Breast epithelium (tissue), 3 donors: ENCODE data around the gene PCDHA11.
"Not testable (repeated sequence)": the region's sequence is repeated elsewhere in the genome, so short reads cannot be mapped to it uniquely, and the experiment has no call there.

Experiments
- POLR2A ChIP-seq: fragments of 450-650 bp; IDR thresholded peaks from one replicate; pipeline ENCODE4 v1.6.1; 2016; ENCODE audit warnings: antibody characterized with exemption, mild to moderate bottlenecking, moderate library complexity
- POLR2AphosphoS5 ChIP-seq, 3 donors: sonication (generic); formaldehyde crosslinking; IDR thresholded peaks; one replicate each; pipeline ENCODE4 v1.6.1; 2017; ENCODE audit warnings: antibody characterized with exemption in 3 of 3
- TF ChIP-seq, protein P1 (sequence below), 3 donors: fragments of 450-650 bp; IDR thresholded peaks; one replicate each; pipeline ENCODE4 v1.5.1; 2016 to 2017; ENCODE audit warnings: antibody characterized with exemption in 3 of 3, mild to moderate bottlenecking in 3 of 3, moderate library complexity in 3 of 3

- TF ChIP-seq, protein P1, sequence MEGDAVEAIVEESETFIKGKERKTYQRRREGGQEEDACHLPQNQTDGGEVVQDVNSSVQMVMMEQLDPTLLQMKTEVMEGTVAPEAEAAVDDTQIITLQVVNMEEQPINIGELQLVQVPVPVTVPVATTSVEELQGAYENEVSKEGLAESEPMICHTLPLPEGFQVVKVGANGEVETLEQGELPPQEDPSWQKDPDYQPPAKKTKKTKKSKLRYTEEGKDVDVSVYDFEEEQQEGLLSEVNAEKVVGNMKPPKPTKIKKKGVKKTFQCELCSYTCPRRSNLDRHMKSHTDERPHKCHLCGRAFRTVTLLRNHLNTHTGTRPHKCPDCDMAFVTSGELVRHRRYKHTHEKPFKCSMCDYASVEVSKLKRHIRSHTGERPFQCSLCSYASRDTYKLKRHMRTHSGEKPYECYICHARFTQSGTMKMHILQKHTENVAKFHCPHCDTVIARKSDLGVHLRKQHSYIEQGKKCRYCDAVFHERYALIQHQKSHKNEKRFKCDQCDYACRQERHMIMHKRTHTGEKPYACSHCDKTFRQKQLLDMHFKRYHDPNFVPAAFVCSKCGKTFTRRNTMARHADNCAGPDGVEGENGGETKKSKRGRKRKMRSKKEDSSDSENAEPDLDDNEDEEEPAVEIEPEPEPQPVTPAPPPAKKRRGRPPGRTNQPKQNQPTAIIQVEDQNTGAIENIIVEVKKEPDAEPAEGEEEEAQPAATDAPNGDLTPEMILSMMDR (IDR thresholded peaks at IDR 0.05) = not testable (repeated sequence)
- not testable (repeated sequence) for TF ChIP-seq POLR2A; POLR2AphosphoS5 (IDR thresholded peaks at IDR 0.05)
These were observed 39.0 kb upstream of the PCDHA11 start for GRCh38 chr5:140829511-140830501.
